ENCODE results near the gene PLEKHO2. TPM values are rescaled to one million over a fixed set of nuclear protein-coding genes. Genes with fewer than 3 reads are reported as not detected.

The PLEKHO2 gene
- total and polyA plus RNA-seq, 3 experiments from 2014 or later = 15.8 to 33.3 (median 16.1) TPM

- Histone ChIP-seq H3K4me3 (ENCODE audit: low read length) (no peak overlapping the region), H3K4me1 (ENCODE audit: insufficient read depth, low read length) (peaks cover 17% of the 10 kb centered on the region), H3K9me3 (ENCODE audit: low read length) (no peaks in the 10 kb centered on the region), H3K27ac (ENCODE audit: low read depth, low read length) (no peak overlapping the region), H3K36me3 (ENCODE audit: insufficient read depth, low read length) (peaks cover 36% of the 10 kb centered on the region), H3K27me3 (ENCODE audit: insufficient read depth, low read length, poor library complexity, severe bottlenecking) (no peaks in the 10 kb centered on the region)
- H3K9me3 Mint-ChIP-seq = no peaks in the 10 kb centered on the region
- CTCF ChIA-PET = interaction anchor here (1.4 to 1.6 kb wide), 2 partner anchors 10 to 23 kb away, joined by 3 to 4 read pairs; no protein-coding TSS in a partner anchor
- H3K4me3 Mint-ChIP-seq = no peak overlapping the region
- peaks cover 0 to 87% (median 9%) of the 10 kb centered on the region in 3 donors for H3K36me3 Mint-ChIP-seq
- H3K27me3 Mint-ChIP-seq = no peaks in the 10 kb centered on the region
- peak overlapping the region in 2 of 8 donors; percentile 64 to 77 for H3K27ac Mint-ChIP-seq
- POLR2A ChIA-PET = no interaction called here
- H3K4me1 Mint-ChIP-seq = peaks cover 27 to 31% (median 29%) of the 10 kb centered on the region in 3 donors
- DNase-seq = no peak
Measured at GRCh38 chr15:64861331-64861730, 19.6 kb downstream of the PLEKHO2 start.

- POLR2A ChIA-PET = no interaction called here
Measured at GRCh38 chr15:64861960-64862359, 20.2 kb downstream of the PLEKHO2 start.

DNA sequence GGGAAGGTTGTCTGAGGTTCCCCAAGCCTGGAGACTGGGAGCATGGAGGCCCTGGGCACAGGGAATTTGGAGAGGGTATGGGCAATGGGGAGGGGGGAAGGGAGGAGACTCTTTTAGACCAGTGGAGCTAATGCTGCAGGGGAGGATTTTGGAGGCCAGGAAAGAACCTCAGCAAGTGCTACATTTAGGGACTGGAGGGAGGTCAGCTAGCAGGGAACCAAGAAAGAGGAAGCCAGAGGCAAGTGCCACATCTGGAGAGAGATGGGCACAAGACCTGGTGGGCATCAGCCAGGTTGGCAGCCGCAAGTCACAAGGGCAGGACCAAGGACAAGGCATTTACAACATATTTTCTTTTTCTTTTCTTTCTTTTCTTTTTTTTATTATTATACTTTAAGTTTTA lies 20.7 kb downstream of the PLEKHO2 start:
- no peaks in the 10 kb centered on the region for H3K27me3 ChIP-seq (ENCODE audit: insufficient read depth, low read length, poor library complexity, severe bottlenecking)
- peaks cover 18 to 21% (median 19%) of the 10 kb centered on the region in 3 donors for H3K4me1 Mint-ChIP-seq
- ChIA-PET CTCF (no interaction called here), POLR2A (no interaction called here)
- no peak overlapping the region for H3K27ac ChIP-seq (ENCODE audit: low read depth, low read length)
- no peaks in the 10 kb centered on the region for H3K9me3 ChIP-seq (ENCODE audit: low read length)
- H3K4me1 ChIP-seq (ENCODE audit: insufficient read depth, low read length) = peaks cover 7% of the 10 kb centered on the region
- H3K4me3 Mint-ChIP-seq = no peak overlapping the region
- peaks cover 33% of the 10 kb centered on the region for H3K36me3 ChIP-seq (ENCODE audit: insufficient read depth, low read length)
- no peaks in the 10 kb centered on the region for H3K9me3 Mint-ChIP-seq
- H3K4me3 ChIP-seq (ENCODE audit: low read length) = no peak overlapping the region
- H3K36me3 Mint-ChIP-seq = peaks cover 0 to 90% (median 9%) of the 10 kb centered on the region in 3 donors
- DNase-seq = no peak
- H3K27me3 Mint-ChIP-seq = no peaks in the 10 kb centered on the region
- peak overlapping the region in 4 of 8 donors; percentile 56 to 77 (median 63) for H3K27ac Mint-ChIP-seq

More at GRCh38 chr15:64861960-64862359, 20.2 kb downstream of the PLEKHO2 start:
- peaks cover 11% of the 10 kb centered on the region for H3K4me1 ChIP-seq (ENCODE audit: insufficient read depth, low read length)
- Mint-ChIP-seq H3K36me3 (peaks cover 0 to 90% (median 9%) of the 10 kb centered on the region in 3 donors), H3K4me3 (no peak overlapping the region), H3K4me1 (peaks cover 23 to 25% (median 23%) of the 10 kb centered on the region in 3 donors), H3K27me3 (no peaks in the 10 kb centered on the region), H3K9me3 (no peaks in the 10 kb centered on the region), H3K27ac (peak overlapping the region in 3 of 8 donors; percentile 47 to 77 (median 68))
- H3K36me3 ChIP-seq (ENCODE audit: insufficient read depth, low read length) = peaks cover 36% of the 10 kb centered on the region
- no peaks in the 10 kb centered on the region for H3K9me3 ChIP-seq (ENCODE audit: low read length)
- CTCF ChIA-PET = interaction anchor here (1.6 kb wide), 1 partner anchor 11 kb away, joined by 4 read pairs; no protein-coding TSS in a partner anchor
- DNase-seq = no peak
- no peak overlapping the region for H3K27ac ChIP-seq (ENCODE audit: low read depth, low read length)
- no peaks in the 10 kb centered on the region for H3K27me3 ChIP-seq (ENCODE audit: insufficient read depth, low read length, poor library complexity, severe bottlenecking)
- no peak overlapping the region for H3K4me3 ChIP-seq (ENCODE audit: low read length)

GRCh38 chr15:64864068-64864467 lies 22.4 kb downstream of the PLEKHO2 start:
- H3K4me1 ChIP-seq (ENCODE audit: insufficient read depth, low read length) = no peaks in the 10 kb centered on the region
- no peaks in the 10 kb centered on the region for H3K9me3 Mint-ChIP-seq
- H3K4me3 ChIP-seq (ENCODE audit: low read length) = no peak overlapping the region
- no peaks in the 10 kb centered on the region for H3K27me3 ChIP-seq (ENCODE audit: insufficient read depth, low read length, poor library complexity, severe bottlenecking)
- H3K27me3 Mint-ChIP-seq = no peaks in the 10 kb centered on the region
- H3K36me3 Mint-ChIP-seq = peaks cover 0 to 78% (median 9%) of the 10 kb centered on the region in 3 donors
- no peak for DNase-seq
- no peak overlapping the region for H3K27ac ChIP-seq (ENCODE audit: low read depth, low read length)
- no peak overlapping the region for H3K4me3 Mint-ChIP-seq
- H3K36me3 ChIP-seq (ENCODE audit: insufficient read depth, low read length) = peaks cover 33% of the 10 kb centered on the region
- peaks cover 1 to 5% (median 2%) of the 10 kb centered on the region in 3 donors for H3K4me1 Mint-ChIP-seq
- peak overlapping the region in 2 of 8 donors; percentile 17 to 58 for H3K27ac Mint-ChIP-seq
- ChIA-PET CTCF (interaction anchor here (0.9 kb wide), 1 partner anchor 54 kb away, joined by 3 read pairs; no protein-coding TSS in a partner anchor), POLR2A (no interaction called here)
- no peaks in the 10 kb centered on the region for H3K9me3 ChIP-seq (ENCODE audit: low read length)

DNA sequence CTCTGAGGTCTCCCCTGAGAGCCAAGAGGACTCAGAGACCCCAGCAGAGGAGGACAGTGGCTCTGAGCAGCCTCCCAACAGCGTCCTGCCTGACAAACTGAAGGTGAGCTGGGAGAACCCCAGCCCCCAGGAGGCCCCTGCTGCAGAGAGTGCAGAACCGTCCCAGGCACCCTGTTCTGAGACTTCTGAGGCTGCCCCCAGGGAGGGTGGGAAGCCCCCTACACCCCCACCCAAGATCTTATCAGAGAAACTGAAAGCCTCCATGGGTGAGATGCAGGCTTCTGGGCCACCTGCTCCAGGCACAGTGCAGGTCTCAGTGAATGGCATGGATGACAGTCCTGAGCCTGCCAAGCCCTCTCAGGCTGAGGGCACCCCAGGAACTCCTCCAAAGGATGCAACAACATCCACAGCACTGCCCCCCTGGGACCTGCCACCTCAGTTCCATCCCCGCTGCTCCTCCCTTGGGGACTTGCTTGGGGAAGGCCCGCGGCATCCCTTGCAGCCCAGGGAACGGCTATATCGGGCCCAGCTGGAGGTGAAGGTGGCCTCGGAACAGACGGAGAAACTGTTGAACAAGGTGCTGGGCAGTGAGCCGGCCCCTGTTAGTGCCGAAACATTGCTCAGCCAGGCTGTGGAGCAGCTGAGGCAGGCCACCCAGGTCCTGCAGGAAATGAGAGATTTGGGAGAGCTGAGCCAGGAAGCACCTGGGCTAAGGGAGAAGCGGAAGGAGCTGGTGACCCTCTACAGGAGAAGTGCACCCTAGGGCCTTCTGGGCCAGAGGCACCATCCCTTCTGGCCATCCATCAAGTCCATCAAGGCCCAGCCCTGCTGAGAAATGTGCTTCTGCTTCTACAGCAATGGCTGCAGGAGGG lies 23.6 kb downstream of the PLEKHO2 start:
- no peaks in the 10 kb centered on the region for H3K27me3 ChIP-seq (ENCODE audit: insufficient read depth, low read length, poor library complexity, severe bottlenecking)
- Mint-ChIP-seq H3K9me3 (no peaks in the 10 kb centered on the region), H3K36me3 (peaks cover 0 to 75% (median 8%) of the 10 kb centered on the region in 3 donors), H3K4me3 (no peak overlapping the region), H3K27me3 (no peaks in the 10 kb centered on the region), H3K4me1 (peaks cover 3 to 12% (median 9%) of the 10 kb centered on the region in 3 donors), H3K27ac (peak overlapping the region in 2 of 8 donors; percentile 50 to 73)
- no peaks in the 10 kb centered on the region for H3K4me1 ChIP-seq (ENCODE audit: insufficient read depth, low read length)
- CTCF ChIA-PET = interaction anchor here (0.9 kb wide), 1 partner anchor 14 kb away, joined by 3 read pairs; no protein-coding TSS in a partner anchor
- POLR2A ChIA-PET = no interaction called here
- H3K36me3 ChIP-seq (ENCODE audit: insufficient read depth, low read length) = peaks cover 23% of the 10 kb centered on the region
- no peaks in the 10 kb centered on the region for H3K9me3 ChIP-seq (ENCODE audit: low read length)
- no peak overlapping the region for H3K4me3 ChIP-seq (ENCODE audit: low read length)
- DNase-seq = no peak
- H3K27ac ChIP-seq (ENCODE audit: low read depth, low read length) = no peak overlapping the region

DNA sequence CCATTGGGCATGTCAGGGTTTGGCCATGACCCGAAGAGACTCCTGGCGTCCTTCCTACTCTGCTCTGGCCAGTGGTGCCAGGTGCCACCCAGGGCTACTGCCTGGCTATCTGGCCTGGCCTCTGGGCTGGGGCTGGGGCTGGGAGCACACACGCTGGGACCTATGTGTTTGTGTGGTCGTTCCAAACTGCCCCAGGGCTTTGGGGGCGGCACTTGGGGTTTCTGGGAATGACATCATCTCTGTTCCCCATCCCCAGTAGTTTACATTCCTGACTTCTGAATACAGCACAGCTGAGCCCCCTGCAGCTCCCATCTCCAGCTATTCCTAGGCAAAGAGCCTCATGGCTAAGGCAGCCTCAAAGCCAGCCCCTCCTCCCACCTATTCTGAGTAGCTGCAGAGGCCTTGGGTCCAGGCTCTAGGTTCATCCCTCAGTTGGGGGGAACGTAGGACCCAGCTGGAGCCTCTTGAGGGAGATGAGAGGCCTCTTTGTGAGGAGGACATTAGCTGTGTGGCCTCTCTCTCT lies 24.3 kb downstream of the PLEKHO2 start:
- Histone ChIP-seq H3K27ac (ENCODE audit: low read depth, low read length) (no peak overlapping the region), H3K27me3 (ENCODE audit: insufficient read depth, low read length, poor library complexity, severe bottlenecking) (no peaks in the 10 kb centered on the region), H3K4me1 (ENCODE audit: insufficient read depth, low read length) (no peaks in the 10 kb centered on the region), H3K9me3 (ENCODE audit: low read length) (no peaks in the 10 kb centered on the region), H3K36me3 (ENCODE audit: insufficient read depth, low read length) (peaks cover 16% of the 10 kb centered on the region), H3K4me3 (ENCODE audit: low read length) (no peak overlapping the region)
- Mint-ChIP-seq H3K27ac (peak overlapping the region in 3 of 8 donors; percentile 47 to 73 (median 73)), H3K4me3 (no peak overlapping the region), H3K27me3 (no peaks in the 10 kb centered on the region), H3K36me3 (peaks cover 0 to 70% (median 5%) of the 10 kb centered on the region in 3 donors), H3K9me3 (no peaks in the 10 kb centered on the region), H3K4me1 (peaks cover 3 to 12% (median 9%) of the 10 kb centered on the region in 3 donors)
- POLR2A ChIA-PET = no interaction called here
- DNase-seq = no peak
- CTCF ChIA-PET = interaction anchor here (0.9 kb wide), 1 partner anchor 15 kb away, joined by 3 read pairs; no protein-coding TSS in a partner anchor

DNA sequence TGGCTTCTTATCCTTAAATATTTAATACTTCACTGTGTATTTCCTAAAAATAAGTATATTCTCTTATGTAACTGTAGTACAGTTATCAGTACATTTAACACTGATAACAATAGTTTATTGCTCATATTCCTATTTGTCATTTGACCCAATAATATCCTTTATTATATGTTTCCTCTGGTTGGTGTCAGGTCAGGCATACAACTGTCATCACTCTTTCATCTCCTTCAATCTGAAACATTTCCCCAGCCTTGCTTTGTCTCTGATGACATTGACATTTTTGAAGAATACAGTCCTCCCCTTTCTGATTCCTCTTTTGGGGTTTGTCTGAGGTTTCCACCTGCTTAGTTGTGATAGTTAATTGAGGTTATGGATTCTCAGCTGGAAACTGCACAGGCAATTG lies 27.8 kb downstream of the PLEKHO2 start:
- peak overlapping the region in 4 of 8 donors; percentile 4 to 43 (median 32) for H3K27ac Mint-ChIP-seq
- no peaks in the 10 kb centered on the region for H3K27me3 Mint-ChIP-seq
- H3K4me3 Mint-ChIP-seq = no peak overlapping the region
- H3K27me3 ChIP-seq (ENCODE audit: insufficient read depth, low read length, poor library complexity, severe bottlenecking) = no peaks in the 10 kb centered on the region
- DNase-seq = no peak
- peaks cover 3 to 12% (median 9%) of the 10 kb centered on the region in 3 donors for H3K4me1 Mint-ChIP-seq
- H3K36me3 Mint-ChIP-seq = peaks cover 0 to 42% (median 0%) of the 10 kb centered on the region in 3 donors
- H3K4me3 ChIP-seq (ENCODE audit: low read length) = no peak overlapping the region
- POLR2A ChIA-PET = no interaction called here
- H3K4me1 ChIP-seq (ENCODE audit: insufficient read depth, low read length) = no peaks in the 10 kb centered on the region
- H3K9me3 Mint-ChIP-seq = no peaks in the 10 kb centered on the region
- CTCF ChIA-PET = no interaction called here
- H3K27ac ChIP-seq (ENCODE audit: low read depth, low read length) = no peak overlapping the region
- no peaks in the 10 kb centered on the region for H3K9me3 ChIP-seq (ENCODE audit: low read length)
- peaks cover 6% of the 10 kb centered on the region for H3K36me3 ChIP-seq (ENCODE audit: insufficient read depth, low read length)

- no peak overlapping the region for H3K27ac ChIP-seq (ENCODE audit: low read depth, low read length)
- H3K27me3 Mint-ChIP-seq = no peaks in the 10 kb centered on the region
- H3K36me3 ChIP-seq (ENCODE audit: insufficient read depth, low read length) = peaks cover under 1% of the 10 kb centered on the region
- peaks cover 6 to 15% (median 9%) of the 10 kb centered on the region in 3 donors for H3K4me1 Mint-ChIP-seq
- H3K9me3 Mint-ChIP-seq = no peaks in the 10 kb centered on the region
- peaks cover 0 to 33% (median 0%) of the 10 kb centered on the region in 3 donors for H3K36me3 Mint-ChIP-seq
- no peak overlapping the region for H3K4me3 ChIP-seq (ENCODE audit: low read length)
- no peaks in the 10 kb centered on the region for H3K27me3 ChIP-seq (ENCODE audit: insufficient read depth, low read length, poor library complexity, severe bottlenecking)
- H3K4me1 ChIP-seq (ENCODE audit: insufficient read depth, low read length) = no peaks in the 10 kb centered on the region
- peak overlapping the region in 2 of 8 donors; percentile 37 to 51 for H3K27ac Mint-ChIP-seq
- POLR2A ChIA-PET = no interaction called here
- no peaks in the 10 kb centered on the region for H3K9me3 ChIP-seq (ENCODE audit: low read length)
- no peak for DNase-seq
- H3K4me3 Mint-ChIP-seq = no peak overlapping the region
- CTCF ChIA-PET = interaction anchor here (1.2 kb wide), 1 partner anchor 11 kb away, joined by 3 read pairs; no protein-coding TSS in a partner anchor
Measured at GRCh38 chr15:64870353-64870752, 28.6 kb downstream of the PLEKHO2 start.
